Fibroblast of lung (primary cell): ENCODE results near the gene RRAD. TPM values are rescaled to one million over a fixed set of nuclear protein-coding genes. Genes with fewer than 3 reads are reported as not detected.

Source experiments
- DNase-seq, 2 donors: peaks; one replicate each; pipeline versions ENCODE4 v3.0.0 to v3.0.0-alpha.2; 2010; ENCODE audit warnings: low read depth in 2 of 2
- H2AFZ ChIP-seq: 2 replicates; pipeline ENCODE4 v1.5.1; 2012; ENCODE audit warnings: low read length, control low read depth, inconsistent platforms
- H3K27ac ChIP-seq: 2 replicates; pipeline ENCODE4 v1.5.1; 2011; ENCODE audit warnings: low read length, control low read depth; ENCODE audit not compliant: insufficient read depth
- H3K27me3 ChIP-seq: 2 replicates; pipeline ENCODE4 v1.5.1; 2011; ENCODE audit warnings: mild to moderate bottlenecking, low read length; ENCODE audit not compliant: control insufficient read depth, insufficient read depth
- H3K36me3 ChIP-seq: 2 replicates; pipeline ENCODE4 v1.5.1; 2011; ENCODE audit warnings: low read length; ENCODE audit not compliant: control insufficient read depth, insufficient read depth
- H3K4me1 ChIP-seq: 2 replicates; pipeline ENCODE4 v1.5.1; 2011; ENCODE audit warnings: low read length; ENCODE audit not compliant: control insufficient read depth, insufficient read depth; ENCODE audit errors: extremely low read depth
- H3K4me2 ChIP-seq: 2 replicates; pipeline ENCODE4 v1.5.1; 2011; ENCODE audit warnings: low read length, control low read depth; ENCODE audit not compliant: insufficient read depth; ENCODE audit errors: extremely low read depth
- H3K4me3 ChIP-seq, 4 experiments: fragments of 200-600 bp in 1 of 4; sonication (generic) in 1 of 4; replicated peaks in 1 of 4; 2 replicates each; pipeline ENCODE4 v1.5.1; 2011 to 2016; ENCODE audit warnings: low read length in 4 of 4, low read depth in 3 of 4, mild to moderate bottlenecking in 3 of 4, control low read depth in 2 of 4, inconsistent platforms in 1 of 4, mixed read lengths in 1 of 4; ENCODE audit not compliant: insufficient read depth in 1 of 4; ENCODE audit errors: control extremely low read depth in 1 of 4
- H3K79me2 ChIP-seq: 2 replicates; pipeline ENCODE4 v1.5.1; 2012; ENCODE audit warnings: mild to moderate bottlenecking, low read length, inconsistent platforms; ENCODE audit not compliant: control insufficient read depth, insufficient read depth
- H3K9ac ChIP-seq: 2 replicates; pipeline ENCODE4 v1.5.1; 2011; ENCODE audit warnings: mild to moderate bottlenecking, low read length, control low read depth; ENCODE audit not compliant: insufficient read depth
- H3K9me3 ChIP-seq: 2 replicates; pipeline ENCODE4 v1.5.1; 2012; ENCODE audit warnings: low read depth, low read length; ENCODE audit not compliant: control insufficient read depth, insufficient read depth
- H4K20me1 ChIP-seq: 2 replicates; pipeline ENCODE4 v1.5.1; 2011; ENCODE audit warnings: low read length; ENCODE audit not compliant: control insufficient read depth, insufficient read depth; ENCODE audit errors: extremely low read depth
- EZH2 ChIP-seq: IDR thresholded peaks from 2 replicates; pipeline ENCODE4 v1.5.1; 2012; ENCODE audit warnings: low read length, control low read depth, mild to moderate bottlenecking; ENCODE audit errors: missing control alignments
- polyA plus RNA-seq, 2 donors: library from polyadenylated mRNA; depleted of rRNA in 1 of 2; stranded (reverse) in 1 of 2; unstranded in 1 of 2; fragments of >200 nt; gene quantifications; 2 replicates each; pipeline ENCODE4 v1.2.1, GENCODE V29; 2011 to 2012; ENCODE audit warnings: missing spikeins in 1 of 2
- total RNA-seq: library from RNA; depleted of rRNA; stranded (reverse); fragments of >200 nt; gene quantifications from 2 replicates; pipeline ENCODE4 v1.2.1, GENCODE V29; 2014
- TF ChIP-seq, protein P1 (sequence below), 2 donors: IDR thresholded peaks in 1 of 2; conservative IDR thresholded peaks in 1 of 2; 1 replicate in 1 of 2; 2 replicates in 1 of 2; pipeline ENCODE4 v1.5.1; 2011 to 2012; ENCODE audit warnings: low read length in 2 of 2, control low read depth in 1 of 2, inconsistent platforms in 1 of 2, low read depth in 1 of 2, mild to moderate bottlenecking in 1 of 2

The RRAD gene
- total and polyA plus RNA-seq, 2 donors (not counting 1 experiment from before 2014, with no cell fraction given) = 11.6 to 83.7 TPM

DNA sequence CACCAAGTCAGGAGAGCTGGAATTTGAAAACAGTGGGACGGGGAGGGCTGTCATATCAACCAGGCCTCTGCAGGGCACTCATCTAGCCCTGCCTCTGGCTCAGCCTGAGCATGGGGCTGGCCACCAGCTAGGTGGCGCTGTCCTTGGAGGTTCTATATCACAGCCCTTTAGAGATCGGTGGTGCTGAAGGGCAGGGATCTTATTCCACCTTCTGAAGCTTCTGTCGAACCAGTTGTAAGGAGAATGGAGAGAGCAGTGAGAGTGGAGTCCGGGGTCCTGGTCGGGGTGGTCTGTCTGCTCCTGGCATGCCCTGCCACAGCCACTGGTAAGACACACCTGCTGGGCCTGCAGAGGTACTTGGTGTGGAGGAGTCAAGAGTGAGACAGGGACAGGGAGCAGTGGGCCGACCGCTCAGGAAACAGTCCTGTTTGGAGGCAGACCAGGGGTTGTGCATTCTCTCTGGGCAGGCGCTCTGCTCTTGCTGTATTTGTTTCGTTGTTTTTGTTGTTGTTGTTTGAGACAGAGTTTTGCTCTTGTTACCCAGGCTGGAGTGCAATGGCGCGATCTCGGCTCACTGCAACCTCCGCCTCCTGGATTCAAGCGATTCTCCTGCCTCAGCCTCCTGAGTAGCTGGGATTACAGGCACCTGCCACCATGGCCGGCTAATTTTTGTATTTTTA lies 35.9 kb upstream of the RRAD start, which contains the start of gene CES3:
TSS of gene CES3 (plus strand) at position 202 of the 680 bp plus-strand sequence. CDS start at position 244, 42 bp downstream.
- H3K9ac ChIP-seq = no peak within 1 kb of the TSS
- no peaks in the 10 kb centered on the region for H4K20me1 ChIP-seq
- no peaks in the 10 kb centered on the region for H3K9me3 ChIP-seq
- no peak within 1 kb of the TSS for H3K27ac ChIP-seq
- H2AFZ ChIP-seq = no peak within 1 kb of the TSS
- H3K4me1 ChIP-seq = no peaks in the 10 kb centered on the region
- H3K79me2 ChIP-seq = no peaks in the 10 kb centered on the region
- no peak within 1 kb of the TSS for H3K4me2 ChIP-seq
- peak; percentile 42 to 56 for DNase-seq
- peaks cover 9% of the 10 kb centered on the region for H3K27me3 ChIP-seq
- no peak within 1 kb of the TSS for H3K4me3 ChIP-seq
- TF ChIP-seq, protein P1, sequence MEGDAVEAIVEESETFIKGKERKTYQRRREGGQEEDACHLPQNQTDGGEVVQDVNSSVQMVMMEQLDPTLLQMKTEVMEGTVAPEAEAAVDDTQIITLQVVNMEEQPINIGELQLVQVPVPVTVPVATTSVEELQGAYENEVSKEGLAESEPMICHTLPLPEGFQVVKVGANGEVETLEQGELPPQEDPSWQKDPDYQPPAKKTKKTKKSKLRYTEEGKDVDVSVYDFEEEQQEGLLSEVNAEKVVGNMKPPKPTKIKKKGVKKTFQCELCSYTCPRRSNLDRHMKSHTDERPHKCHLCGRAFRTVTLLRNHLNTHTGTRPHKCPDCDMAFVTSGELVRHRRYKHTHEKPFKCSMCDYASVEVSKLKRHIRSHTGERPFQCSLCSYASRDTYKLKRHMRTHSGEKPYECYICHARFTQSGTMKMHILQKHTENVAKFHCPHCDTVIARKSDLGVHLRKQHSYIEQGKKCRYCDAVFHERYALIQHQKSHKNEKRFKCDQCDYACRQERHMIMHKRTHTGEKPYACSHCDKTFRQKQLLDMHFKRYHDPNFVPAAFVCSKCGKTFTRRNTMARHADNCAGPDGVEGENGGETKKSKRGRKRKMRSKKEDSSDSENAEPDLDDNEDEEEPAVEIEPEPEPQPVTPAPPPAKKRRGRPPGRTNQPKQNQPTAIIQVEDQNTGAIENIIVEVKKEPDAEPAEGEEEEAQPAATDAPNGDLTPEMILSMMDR (conservative IDR thresholded peaks at IDR 0.05 in 1 of 2, IDR thresholded peaks at IDR 0.05 in 1 of 2; ENCODE audit: low read depth in 1 of 2, low read length in 2 of 2) = peak; percentile 58 to 79
- TF ChIP-seq EZH2 = no peak
- H3K36me3 ChIP-seq = no peaks in the 10 kb centered on the region

DNA sequence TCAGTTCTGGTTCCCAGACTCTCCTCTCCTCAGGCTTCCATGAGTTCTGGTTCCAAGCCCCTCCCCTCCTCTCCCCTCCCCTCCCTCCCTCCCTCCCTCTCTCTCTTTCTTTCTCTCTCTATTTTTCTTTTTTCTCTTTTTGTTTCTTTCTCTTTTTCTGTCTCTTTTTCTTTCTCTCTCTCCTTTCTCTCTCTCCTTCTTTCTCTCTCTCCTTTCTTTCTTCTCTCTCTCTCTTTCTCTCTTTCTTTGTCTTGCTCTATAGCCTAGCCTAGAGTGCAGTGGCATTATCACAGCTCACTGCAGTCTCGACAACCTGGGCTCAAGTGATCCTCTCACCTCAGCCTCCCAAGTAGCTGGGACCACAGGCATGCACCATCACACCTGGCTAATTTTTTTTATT lies 34.9 kb upstream of the RRAD start:
- peaks cover 9% of the 10 kb centered on the region for H3K27me3 ChIP-seq
- no peaks in the 10 kb centered on the region for H3K79me2 ChIP-seq
- no peaks in the 10 kb centered on the region for H3K36me3 ChIP-seq
- H3K4me2 ChIP-seq = no peak overlapping the region
- no peak overlapping the region for H2AFZ ChIP-seq
- H4K20me1 ChIP-seq = no peaks in the 10 kb centered on the region
- no peak overlapping the region for H3K9ac ChIP-seq
- TF ChIP-seq EZH2 = no peak
- TF ChIP-seq, protein P1 (conservative IDR thresholded peaks at IDR 0.05 in 1 of 2, IDR thresholded peaks at IDR 0.05 in 1 of 2; ENCODE audit: low read depth in 1 of 2, low read length in 2 of 2) = no peak
- no peaks in the 10 kb centered on the region for H3K9me3 ChIP-seq
- no peak overlapping the region for H3K4me3 ChIP-seq
- no peak overlapping the region for H3K27ac ChIP-seq
- DNase-seq = no peak
- H3K4me1 ChIP-seq = no peaks in the 10 kb centered on the region

DNA sequence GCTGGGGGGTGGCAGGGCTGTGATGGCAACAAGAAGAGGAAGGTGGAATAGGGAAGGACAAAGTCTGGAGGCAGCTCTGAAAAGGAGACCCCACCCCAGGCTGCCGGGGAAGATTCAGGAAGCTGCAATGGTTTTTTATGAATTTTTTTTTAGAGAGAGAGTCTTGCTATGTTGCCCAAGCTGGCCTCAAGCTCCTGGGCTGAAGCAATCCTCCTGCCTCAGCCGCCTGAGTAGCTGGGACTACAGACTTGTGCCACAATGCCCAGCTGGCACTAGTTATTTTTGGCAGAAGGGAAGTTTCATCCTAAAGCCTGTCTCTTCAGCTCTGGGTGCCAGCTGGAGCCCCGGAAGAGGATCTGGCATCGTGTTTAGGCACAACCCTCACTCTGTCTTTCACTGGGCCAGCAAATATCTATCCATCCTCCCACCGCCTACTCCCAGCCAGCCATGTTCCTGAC lies 34.4 kb upstream of the RRAD start:
- DNase-seq = no peak
- TF ChIP-seq, protein P1 (conservative IDR thresholded peaks at IDR 0.05 in 1 of 2, IDR thresholded peaks at IDR 0.05 in 1 of 2; ENCODE audit: low read depth in 1 of 2, low read length in 2 of 2) = no peak
- TF ChIP-seq EZH2 = no peak
- H2AFZ ChIP-seq = no peak overlapping the region

More for the DNA sequence above, 34.4 kb upstream of the RRAD start:
- no peak overlapping the region for H3K27ac ChIP-seq
- H3K9ac ChIP-seq = no peak overlapping the region
- H3K36me3 ChIP-seq = no peaks in the 10 kb centered on the region
- H3K4me2 ChIP-seq = no peak overlapping the region
- no peaks in the 10 kb centered on the region for H3K9me3 ChIP-seq
- H3K27me3 ChIP-seq = peaks cover 7% of the 10 kb centered on the region
- H3K79me2 ChIP-seq = no peaks in the 10 kb centered on the region
- H4K20me1 ChIP-seq = no peaks in the 10 kb centered on the region
- no peak overlapping the region for H3K4me3 ChIP-seq
- H3K4me1 ChIP-seq = no peaks in the 10 kb centered on the region
